RPMI7951 (cell line): ENCODE results near the gene SPATA33. TPM values are rescaled to one million over a fixed set of nuclear protein-coding genes. Genes with fewer than 3 reads are reported as not detected.

Experiments
- DNase-seq: peaks from one replicate; pipeline ENCODE4 v3.0.0-alpha.2; 2012; ENCODE audit warnings: low read depth
- total RNA-seq: library from RNA; depleted of rRNA; stranded (reverse); fragments of >200 nt; shearing (Covaris generic); gene quantifications from 2 replicates; pipeline ENCODE4 v1.2.3, GENCODE V29; 2014; rRNA removed

SPATA33 gene
- total RNA-seq, 1 experiment from 2014 or later = 5.5 TPM

DNA sequence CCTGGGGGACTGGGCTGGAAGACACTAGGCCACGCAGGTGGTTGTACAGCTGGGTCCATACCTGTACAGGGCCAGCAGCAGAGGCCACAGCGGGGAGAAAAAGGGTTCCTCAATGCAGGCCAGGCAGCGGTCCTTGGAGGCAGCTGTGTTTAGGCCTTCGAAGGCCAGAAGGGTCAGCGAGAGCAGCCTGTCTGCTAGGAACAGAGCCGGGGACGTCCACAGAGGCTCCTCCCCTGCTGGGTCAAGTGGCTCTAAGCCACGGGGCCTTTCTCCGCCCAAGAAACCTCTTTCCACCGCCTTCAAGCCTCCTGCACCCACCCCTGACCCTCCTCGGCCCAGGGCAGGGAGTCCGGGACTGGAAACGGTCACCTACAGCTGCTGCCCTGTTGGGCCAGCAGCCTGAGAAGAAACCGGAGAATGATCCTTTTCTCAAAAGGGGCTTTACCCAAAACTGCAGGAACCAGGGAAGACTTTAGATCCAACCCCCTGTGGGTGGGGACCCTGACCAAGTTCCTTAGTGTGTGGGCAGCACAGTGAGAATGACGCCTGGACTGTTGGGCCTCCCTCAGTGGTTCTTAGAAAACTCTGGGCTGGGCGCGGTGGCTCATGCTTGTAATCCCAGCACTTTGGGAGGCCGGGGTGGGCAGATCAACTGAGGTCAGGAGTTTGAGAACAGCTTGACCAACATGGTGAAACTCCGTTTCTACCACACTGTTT, 52.2 kb downstream of the SPATA33 start:
- DNase-seq = no peak

DNA sequence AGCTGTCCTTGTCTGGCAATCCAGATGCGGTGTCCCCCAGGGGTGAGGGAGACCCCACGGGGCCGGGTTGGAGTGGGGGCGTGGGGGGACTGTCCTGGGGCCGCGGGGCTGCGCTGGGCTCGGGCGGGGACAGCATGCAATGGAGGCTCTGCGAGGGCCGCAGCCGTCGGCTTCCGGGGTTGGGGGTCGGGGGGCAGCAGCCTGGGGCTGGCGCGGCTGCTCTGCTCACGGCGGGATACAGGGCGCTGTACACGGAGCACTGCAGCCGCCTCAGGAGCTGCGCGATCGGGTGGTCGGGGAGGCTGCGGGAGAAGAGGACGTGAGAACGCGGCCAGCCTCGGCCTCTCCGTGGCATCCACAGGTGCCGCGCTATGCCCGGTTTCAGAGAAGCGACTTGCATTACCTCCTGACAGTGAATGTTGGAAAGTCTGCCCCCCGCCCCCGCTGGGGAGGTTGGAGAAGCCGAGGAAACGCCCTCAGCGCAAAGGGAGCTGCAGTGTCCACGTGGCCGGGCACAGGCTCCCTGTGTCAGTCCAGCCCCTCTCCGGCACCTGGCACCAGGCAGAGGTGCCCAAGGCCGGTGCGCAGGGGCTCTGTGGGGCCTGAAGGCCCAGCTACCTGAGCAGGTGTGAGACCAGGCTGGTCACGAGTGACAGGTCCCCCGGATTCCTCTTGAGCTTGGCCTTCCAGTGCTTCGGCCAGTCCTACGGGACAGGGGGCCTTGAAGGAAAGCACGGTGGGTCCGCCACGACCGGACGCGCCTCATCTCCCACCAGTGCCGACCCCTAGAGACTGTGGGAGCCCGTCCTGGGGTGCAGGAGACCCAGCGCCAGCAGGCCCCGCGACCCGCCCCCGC, 53.3 kb downstream of the SPATA33 start:
- DNase-seq = no peak

DNA sequence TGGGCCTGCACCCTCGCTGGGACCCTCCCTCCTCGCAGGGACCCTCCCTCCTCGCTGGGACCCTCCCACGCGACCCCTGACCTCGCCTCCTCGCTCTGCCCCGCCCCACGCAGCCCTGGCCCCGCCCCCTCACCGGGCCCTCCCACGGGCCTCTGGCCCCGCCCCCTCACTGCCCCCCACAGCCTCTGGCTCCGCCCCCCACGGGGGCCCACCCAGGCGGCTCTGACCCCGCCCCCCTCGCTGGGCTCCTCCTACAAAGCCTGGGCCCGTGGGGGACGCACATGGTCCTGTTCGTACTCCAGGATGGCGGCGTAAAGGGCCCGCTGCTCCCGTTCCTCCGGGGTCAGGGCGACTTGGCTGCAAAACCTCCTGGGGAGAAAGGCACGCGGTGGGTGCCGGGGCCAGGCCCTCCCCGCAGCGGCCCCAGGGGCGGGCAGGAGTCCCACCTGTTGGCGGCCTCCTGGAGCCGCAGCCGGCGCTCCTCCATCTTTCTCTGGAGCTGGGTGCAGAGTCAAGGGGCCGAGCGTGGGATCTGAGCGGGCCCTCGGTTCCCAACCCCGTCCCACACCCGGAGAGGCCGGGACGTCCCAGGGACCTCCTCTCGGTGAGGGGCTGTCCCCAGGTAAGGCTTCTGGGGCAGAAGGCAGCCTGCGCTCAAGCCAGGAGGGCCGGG, 54.1 kb downstream of the SPATA33 start:
- DNase-seq = peak; percentile 40

DNA sequence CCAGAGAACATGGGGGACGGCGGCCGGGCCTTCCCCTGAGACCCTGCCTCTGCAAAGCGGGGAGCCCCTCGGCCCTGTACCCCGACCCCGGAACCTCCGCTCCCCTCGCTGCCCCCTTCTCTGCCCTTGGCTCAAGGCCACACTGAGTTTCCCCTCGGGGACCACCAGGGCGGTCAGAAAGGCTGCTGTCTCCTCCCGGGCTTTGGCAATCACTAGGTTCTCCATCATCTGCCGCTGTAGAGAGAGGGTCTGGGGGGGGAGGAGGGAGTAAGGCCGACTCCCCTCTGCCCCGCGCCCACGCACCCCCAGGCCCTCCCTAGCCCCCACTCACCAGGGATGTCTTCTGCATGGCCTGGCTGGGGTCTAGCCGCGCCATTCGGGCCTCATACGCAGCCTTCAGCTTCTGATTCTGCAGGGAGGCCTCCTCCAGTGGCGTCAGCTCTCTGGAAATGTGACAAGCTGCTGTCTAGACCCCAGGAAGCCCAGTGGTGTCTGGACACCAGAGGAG, 54.7 kb downstream of the SPATA33 start:
- DNase-seq = no peak

DNA sequence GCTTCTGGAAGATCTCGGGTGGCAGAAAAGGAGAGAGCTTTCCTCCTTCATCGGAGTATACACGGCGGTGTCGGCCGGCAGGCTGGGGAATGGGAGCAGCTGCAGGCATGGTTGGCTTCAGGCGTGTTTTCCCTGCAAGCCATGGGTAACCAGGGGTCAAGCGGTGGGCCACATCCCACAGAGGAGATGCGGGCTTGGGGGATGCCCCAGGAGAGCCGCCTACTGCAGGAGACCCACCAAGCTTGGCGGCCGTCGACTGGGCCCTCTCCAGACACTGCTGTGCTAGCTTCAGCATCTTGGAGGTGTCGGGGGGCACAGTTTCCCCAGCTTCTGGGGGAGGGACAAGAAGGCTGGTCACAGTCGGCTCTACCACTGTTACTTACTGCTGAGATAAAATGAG, 58.9 kb downstream of the SPATA33 start:
- no peak for DNase-seq

DNA sequence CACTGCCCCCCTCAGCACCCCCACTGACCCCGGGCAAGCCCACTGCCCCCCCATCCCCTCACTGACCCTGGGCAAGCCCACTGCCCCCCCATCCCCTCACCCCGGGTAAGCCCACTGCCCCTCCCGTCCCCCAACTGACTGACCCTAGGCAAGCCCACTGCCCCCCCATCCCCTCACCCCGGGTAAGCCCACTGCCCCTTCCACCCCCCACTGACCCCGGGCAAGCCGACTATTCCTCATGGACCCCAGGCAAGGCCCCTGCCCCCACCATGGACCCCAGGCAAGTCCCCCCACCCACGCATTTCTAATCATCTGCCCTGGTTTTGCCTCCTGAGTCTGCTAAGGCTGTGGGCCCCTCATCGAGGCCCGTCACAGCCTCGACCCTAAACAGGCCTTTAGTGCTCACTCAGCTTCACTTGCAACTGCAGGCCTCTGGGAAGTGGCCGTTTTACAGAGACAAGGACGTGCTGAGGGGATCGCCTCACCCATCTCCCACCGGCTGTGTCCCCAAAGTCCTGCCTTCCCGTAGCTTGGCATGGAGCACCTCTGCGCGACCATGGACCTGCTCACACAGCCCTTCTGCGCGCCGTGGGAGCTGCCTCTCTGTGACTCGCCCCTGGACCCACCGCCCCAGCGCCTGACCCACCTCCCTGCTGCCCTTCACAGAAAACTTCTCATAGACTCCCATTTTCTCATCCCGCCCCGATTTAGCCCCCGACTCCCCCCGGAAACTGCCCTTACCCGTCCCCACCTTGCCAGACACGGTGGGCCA, 59.5 kb downstream of the SPATA33 start:
- DNase-seq = no peak

DNA sequence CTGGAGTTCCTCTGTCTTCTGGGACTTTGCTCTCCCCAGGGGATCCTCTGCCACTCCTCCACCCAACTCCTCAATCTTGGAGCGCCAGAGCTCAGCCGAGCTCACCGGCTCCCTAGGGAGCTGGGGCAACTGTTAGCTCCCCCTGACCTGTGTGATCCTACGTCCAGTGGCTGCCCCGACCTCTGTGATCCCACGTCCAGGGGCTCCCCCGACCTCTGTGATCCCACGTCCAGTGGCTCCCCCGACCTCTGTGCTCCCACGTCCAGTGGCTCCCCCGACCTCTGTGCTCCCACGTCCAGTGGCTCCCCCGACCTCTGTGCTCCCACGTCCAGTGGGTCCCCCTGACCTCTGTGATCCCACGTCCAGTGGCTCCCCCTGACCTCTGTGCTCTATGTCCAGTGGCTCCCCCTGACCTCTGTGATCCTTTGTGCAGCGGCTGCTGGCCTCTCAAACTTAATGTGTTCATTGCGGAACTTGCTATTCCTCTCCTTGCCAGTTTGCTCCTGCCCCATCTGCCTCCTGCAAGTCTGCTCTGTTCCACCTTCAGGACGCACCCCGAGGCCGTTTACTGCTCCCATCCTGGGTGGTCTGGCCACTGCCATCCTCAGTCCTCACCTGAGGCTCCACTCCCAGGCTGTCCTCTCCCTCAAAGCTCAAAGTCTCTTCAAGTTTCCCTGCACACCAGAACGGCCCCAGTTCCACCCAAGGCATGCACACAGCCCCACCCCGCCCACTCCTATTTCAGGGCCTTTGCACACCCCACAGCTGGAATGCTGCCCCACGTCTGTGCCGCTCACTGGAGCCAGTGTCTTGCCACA, 60.3 kb downstream of the SPATA33 start:
- DNase-seq = no peak

Other genes with a start within 250 kb of the SPATA33 start
- 31.2 and 38.4 TPM in 2 replicates for gene ANKRD11, start 167.3 kb upstream of the SPATA33 start, total RNA-seq
- 50.3 and 79.9 TPM in 2 replicates for gene SPG7, start 149.4 kb upstream of the SPATA33 start, total RNA-seq
- 2,032 and 3,331 TPM in 2 replicates for gene RPL13, start 97.2 kb upstream of the SPATA33 start, total RNA-seq
- 1.3 and 2.6 TPM in 2 replicates for gene CPNE7, start 82.1 kb upstream of the SPATA33 start, total RNA-seq
- 0.24 and 0.29 TPM in 2 replicates for gene DPEP1, start 44.2 kb upstream of the SPATA33 start, total RNA-seq
- 115 and 120 TPM in 2 replicates for gene CHMP1A, start 128 bp upstream of the SPATA33 start, total RNA-seq
- 24.5 and 29.0 TPM in 2 replicates for gene CDK10, start 28.9 kb downstream of the SPATA33 start, total RNA-seq
- 9.5 and 15.1 TPM in 2 replicates for gene SPATA2L, start 43.9 kb downstream of the SPATA33 start, total RNA-seq
- gene VPS9D1, start 63.1 kb downstream of the SPATA33 start, total RNA-seq = 2.8 and 3.5 TPM in 2 replicates
- gene ZNF276, start 63.7 kb downstream of the SPATA33 start, total RNA-seq = 6.8 and 11.4 TPM in 2 replicates
- 28.2 and 33.5 TPM in 2 replicates for gene FANCA, start 158.8 kb downstream of the SPATA33 start, total RNA-seq
- gene SPIRE2, start 170.6 kb downstream of the SPATA33 start, total RNA-seq = 1.8 and 3.3 TPM in 2 replicates
- 72.9 and 93.7 TPM in 2 replicates for gene TCF25, start 215.8 kb downstream of the SPATA33 start, total RNA-seq